ENCODE data around the gene TSC2.

TSC2 gene

GRCh38 chr16:2056681-2057407 lies 9.1 kb downstream of the TSC2 start:
- no peak overlapping the region for H2AFZ ChIP-seq (ENCODE audit: low read length)
- no peak for DNase-seq (ENCODE audit: low spot score)

GRCh38 chr16:2057438-2057837 lies 9.7 kb downstream of the TSC2 start:
- Histone ChIP-seq H3K27ac (replicated peaks; ENCODE audit: low read length) (no peak overlapping the region), H3K9ac (ENCODE audit: low read depth, low read length, poor library complexity) (peak overlapping the region; percentile 14), H3K14ac (ENCODE audit: low read length) (no peak overlapping the region), H3K27me3 (ENCODE audit: control insufficient read depth in 3 of 3, insufficient read depth in 3 of 3, low read depth in 1 of 3, low read length in 3 of 3) (no peaks in the 10 kb centered on the region), H3K79me1 (ENCODE audit: low read depth, low read length) (peaks cover 2% of the 10 kb centered on the region), H2BK12ac (ENCODE audit: low read length) (no peak overlapping the region), H3K36me3 (replicated peaks in 1 of 2; ENCODE audit: control insufficient read depth in 2 of 2, insufficient read depth in 2 of 2, low read length in 2 of 2) (peaks cover 32 to 74% of the 10 kb centered on the region in 2 donors), H3K9me3 (replicated peaks in 1 of 2; ENCODE audit: control insufficient read depth in 2 of 2, insufficient read depth in 1 of 2, low read depth in 1 of 2, low read length in 2 of 2) (no peaks in the 10 kb centered on the region), H3K4ac (ENCODE audit: low read length) (no peak overlapping the region), H2BK120ac (ENCODE audit: low read depth, low read length) (no peak overlapping the region), H2AFZ (ENCODE audit: low read length) (no peak overlapping the region), H3K4me1 (ENCODE audit: control insufficient read depth in 2 of 2, insufficient read depth in 1 of 2, low read depth in 1 of 2, low read length in 2 of 2) (peaks cover 0 to 13% of the 10 kb centered on the region in 2 donors), H3K4me3 (ENCODE audit: low read length in 2 of 2) (no peak overlapping the region), H2BK5ac (ENCODE audit: low read length) (peak overlapping the region; percentile 93), H2AK5ac (ENCODE audit: low read depth, low read length) (peak overlapping the region; percentile 81), H4K91ac (ENCODE audit: low read depth, low read length, poor library complexity) (no peak overlapping the region), H4K8ac (ENCODE audit: low read depth, low read length) (peak overlapping the region; percentile 93), H3K18ac (ENCODE audit: low read length) (peak overlapping the region; percentile 59), H3K4me2 (ENCODE audit: insufficient read depth, low read length, poor library complexity, severe bottlenecking) (no peak overlapping the region), H3K23ac (ENCODE audit: low read depth, low read length, poor library complexity) (peak overlapping the region; percentile 55), H2BK15ac (ENCODE audit: low read length) (no peak overlapping the region)
- WGBS, 2 donors (ENCODE audit: extremely low coverage in 2 of 2, insufficient read length in 2 of 2, insufficient replicate concordance in 1 of 2) = no CpG with 5 or more reads among the region's 10 CpGs
- DNase-seq (ENCODE audit: low spot score) = no peak

More at GRCh38 chr16:2056681-2057407, 9.1 kb downstream of the TSC2 start:
- no peak overlapping the region for H3K27ac ChIP-seq (replicated peaks; ENCODE audit: low read length)
- peak overlapping the region; percentile 93 for H4K8ac ChIP-seq (ENCODE audit: low read depth, low read length)
- H3K9ac ChIP-seq (ENCODE audit: low read depth, low read length, poor library complexity) = peak overlapping the region; percentile 83
- WGBS, 2 donors (ENCODE audit: extremely low coverage in 2 of 2, insufficient read length in 2 of 2, insufficient replicate concordance in 1 of 2) = no CpG with 5 or more reads among the region's 19 CpGs
- peak overlapping the region; percentile 86 for H2BK12ac ChIP-seq (ENCODE audit: low read length)
- H3K27me3 ChIP-seq (ENCODE audit: control insufficient read depth in 3 of 3, insufficient read depth in 3 of 3, low read depth in 1 of 3, low read length in 3 of 3) = no peaks in the 10 kb centered on the region
- peaks cover 2% of the 10 kb centered on the region for H3K79me1 ChIP-seq (ENCODE audit: low read depth, low read length)
- H3K4me3 ChIP-seq (ENCODE audit: low read length in 2 of 2) = peak overlapping the region in 1 of 2 donors; percentile 43
- no peak overlapping the region for H3K4me2 ChIP-seq (ENCODE audit: insufficient read depth, low read length, poor library complexity, severe bottlenecking)
- H3K4me1 ChIP-seq (ENCODE audit: control insufficient read depth in 2 of 2, insufficient read depth in 1 of 2, low read depth in 1 of 2, low read length in 2 of 2) = peaks cover 0 to 13% of the 10 kb centered on the region in 2 donors
- peak overlapping the region; percentile 59 for H3K18ac ChIP-seq (ENCODE audit: low read length)
- H3K36me3 ChIP-seq (replicated peaks in 1 of 2; ENCODE audit: control insufficient read depth in 2 of 2, insufficient read depth in 2 of 2, low read length in 2 of 2) = peaks cover 36 to 74% of the 10 kb centered on the region in 2 donors
- peak overlapping the region; percentile 70 for H3K4ac ChIP-seq (ENCODE audit: low read length)
- H3K23ac ChIP-seq (ENCODE audit: low read depth, low read length, poor library complexity) = peak overlapping the region; percentile 75
- peak overlapping the region; percentile 81 for H2AK5ac ChIP-seq (ENCODE audit: low read depth, low read length)
- H4K91ac ChIP-seq (ENCODE audit: low read depth, low read length, poor library complexity) = no peak overlapping the region
- H3K14ac ChIP-seq (ENCODE audit: low read length) = no peak overlapping the region
- H2BK120ac ChIP-seq (ENCODE audit: low read depth, low read length) = no peak overlapping the region
- no peaks in the 10 kb centered on the region for H3K9me3 ChIP-seq (replicated peaks in 1 of 2; ENCODE audit: control insufficient read depth in 2 of 2, insufficient read depth in 1 of 2, low read depth in 1 of 2, low read length in 2 of 2)
- H2BK5ac ChIP-seq (ENCODE audit: low read length) = no peak overlapping the region
- no peak overlapping the region for H2BK15ac ChIP-seq (ENCODE audit: low read length)

- peak overlapping the region; percentile 96 for H4K91ac ChIP-seq (ENCODE audit: low read depth, low read length, poor library complexity)
- H3K4me2 ChIP-seq (ENCODE audit: insufficient read depth, low read length, poor library complexity, severe bottlenecking) = peak overlapping the region; percentile 32
- H3K4ac ChIP-seq (ENCODE audit: low read length) = peak overlapping the region; percentile 89
- H2AK5ac ChIP-seq (ENCODE audit: low read depth, low read length) = peak overlapping the region; percentile 100
- peak overlapping the region; percentile 97 for H2BK120ac ChIP-seq (ENCODE audit: low read depth, low read length)
- H2BK15ac ChIP-seq (ENCODE audit: low read length) = peak overlapping the region; percentile 46
- no peaks in the 10 kb centered on the region for H3K9me3 ChIP-seq (replicated peaks in 1 of 2; ENCODE audit: control insufficient read depth in 2 of 2, insufficient read depth in 1 of 2, low read depth in 1 of 2, low read length in 2 of 2)
- H4K8ac ChIP-seq (ENCODE audit: low read depth, low read length) = peak overlapping the region; percentile 5
- H3K4me1 ChIP-seq (ENCODE audit: control insufficient read depth in 2 of 2, insufficient read depth in 1 of 2, low read depth in 1 of 2, low read length in 2 of 2) = peaks cover 0 to 13% of the 10 kb centered on the region in 2 donors
- H3K14ac ChIP-seq (ENCODE audit: low read length) = peak overlapping the region; percentile 84
- H3K9ac ChIP-seq (ENCODE audit: low read depth, low read length, poor library complexity) = peak overlapping the region; percentile 37
- peak overlapping the region; percentile 88 for H2BK12ac ChIP-seq (ENCODE audit: low read length)
- peak overlapping the region; percentile 94 for H3K27ac ChIP-seq (replicated peaks; ENCODE audit: low read length)
- H3K4me3 ChIP-seq (ENCODE audit: low read length in 2 of 2) = no peak overlapping the region
- H2BK5ac ChIP-seq (ENCODE audit: low read length) = peak overlapping the region; percentile 93
- no peak overlapping the region for H3K23ac ChIP-seq (ENCODE audit: low read depth, low read length, poor library complexity)
- H3K27me3 ChIP-seq (ENCODE audit: control insufficient read depth in 3 of 3, insufficient read depth in 3 of 3, low read depth in 1 of 3, low read length in 3 of 3) = no peaks in the 10 kb centered on the region
- H3K36me3 ChIP-seq (replicated peaks in 1 of 2; ENCODE audit: control insufficient read depth in 2 of 2, insufficient read depth in 2 of 2, low read length in 2 of 2) = peaks cover 25 to 69% of the 10 kb centered on the region in 2 donors
- H3K79me1 ChIP-seq (ENCODE audit: low read depth, low read length) = peaks cover 2% of the 10 kb centered on the region
- DNase-seq (ENCODE audit: low spot score) = no peak
- no CpG with 5 or more reads among the region's 13 CpGs for WGBS, 2 donors (ENCODE audit: extremely low coverage in 2 of 2, insufficient read length in 2 of 2, insufficient replicate concordance in 1 of 2)
- H2AFZ ChIP-seq (ENCODE audit: low read length) = no peak overlapping the region
- H3K18ac ChIP-seq (ENCODE audit: low read length) = peak overlapping the region; percentile 98
Observed at GRCh38 chr16:2058420-2058819, 10.6 kb downstream of the TSC2 start.

- Histone ChIP-seq H2AK5ac (ENCODE audit: low read depth, low read length) (peak overlapping the region; percentile 100), H3K4ac (ENCODE audit: low read length) (no peak overlapping the region), H2BK15ac (ENCODE audit: low read length) (peak overlapping the region; percentile 46), H3K4me2 (ENCODE audit: insufficient read depth, low read length, poor library complexity, severe bottlenecking) (peak overlapping the region; percentile 32), H3K36me3 (replicated peaks in 1 of 2; ENCODE audit: control insufficient read depth in 2 of 2, insufficient read depth in 2 of 2, low read length in 2 of 2) (peaks cover 24 to 69% of the 10 kb centered on the region in 2 donors), H3K4me3 (ENCODE audit: low read length in 2 of 2) (no peak overlapping the region), H4K91ac (ENCODE audit: low read depth, low read length, poor library complexity) (peak overlapping the region; percentile 46), H2AFZ (ENCODE audit: low read length) (no peak overlapping the region), H4K8ac (ENCODE audit: low read depth, low read length) (no peak overlapping the region), H2BK120ac (ENCODE audit: low read depth, low read length) (peak overlapping the region; percentile 97), H3K23ac (ENCODE audit: low read depth, low read length, poor library complexity) (no peak overlapping the region), H3K14ac (ENCODE audit: low read length) (no peak overlapping the region), H3K9me3 (replicated peaks in 1 of 2; ENCODE audit: control insufficient read depth in 2 of 2, insufficient read depth in 1 of 2, low read depth in 1 of 2, low read length in 2 of 2) (no peaks in the 10 kb centered on the region), H3K27ac (replicated peaks; ENCODE audit: low read length) (peak overlapping the region; percentile 94), H2BK5ac (ENCODE audit: low read length) (peak overlapping the region; percentile 93), H3K4me1 (ENCODE audit: control insufficient read depth in 2 of 2, insufficient read depth in 1 of 2, low read depth in 1 of 2, low read length in 2 of 2) (peaks cover 0 to 13% of the 10 kb centered on the region in 2 donors), H2BK12ac (ENCODE audit: low read length) (peak overlapping the region; percentile 88), H3K27me3 (ENCODE audit: control insufficient read depth in 3 of 3, insufficient read depth in 3 of 3, low read depth in 1 of 3, low read length in 3 of 3) (no peaks in the 10 kb centered on the region), H3K79me1 (ENCODE audit: low read depth, low read length) (no peaks in the 10 kb centered on the region), H3K9ac (ENCODE audit: low read depth, low read length, poor library complexity) (peak overlapping the region; percentile 30), H3K18ac (ENCODE audit: low read length) (peak overlapping the region; percentile 98)
- no CpG with 5 or more reads among the region's 10 CpGs for WGBS, 2 donors (ENCODE audit: extremely low coverage in 2 of 2, insufficient read length in 2 of 2, insufficient replicate concordance in 1 of 2)
- peak; percentile 31 for DNase-seq (ENCODE audit: low spot score)
Observed at GRCh38 chr16:2058872-2059271, 11.1 kb downstream of the TSC2 start.
